ENCODE results near the gene GPATCH8. TPM values are rescaled to one million over a fixed set of nuclear protein-coding genes. Genes with fewer than 3 reads are reported as not detected.

The GPATCH8 gene
- total RNA-seq, 1 donor from 2014 or later: 12.6 TPM

- no peak for TF ChIP-seq CTCF (conservative IDR thresholded peaks at IDR 0.05; ENCODE audit: low read depth, low read length)
- no peak overlapping the region for H3K4me3 ChIP-seq (ENCODE audit: low read depth, low read length)
- no peak for DNase-seq (ENCODE audit: low read depth)
Measured at GRCh38 chr17:44451832-44452231, 51.4 kb downstream of the GPATCH8 start.

GRCh38 chr17:44451016-44451627 lies 52.1 kb downstream of the GPATCH8 start:
- no peak for TF ChIP-seq CTCF (conservative IDR thresholded peaks at IDR 0.05; ENCODE audit: low read depth, low read length)
- no peak for DNase-seq (ENCODE audit: low read depth)
- no peak overlapping the region for H3K4me3 ChIP-seq (ENCODE audit: low read depth, low read length)

- no peak overlapping the region for H3K4me3 ChIP-seq (ENCODE audit: low read depth, low read length)
- TF ChIP-seq CTCF (conservative IDR thresholded peaks at IDR 0.05; ENCODE audit: low read depth, low read length): no peak
- DNase-seq (ENCODE audit: low read depth): no peak
Measured at GRCh38 chr17:44448412-44448811, 54.8 kb downstream of the GPATCH8 start.

GRCh38 chr17:44444735-44445105 lies 58.5 kb downstream of the GPATCH8 start:
- peak; percentile 79 for DNase-seq (ENCODE audit: low read depth)
- no peak for TF ChIP-seq CTCF (conservative IDR thresholded peaks at IDR 0.05; ENCODE audit: low read depth, low read length)
- H3K4me3 ChIP-seq (ENCODE audit: low read depth, low read length): no peak overlapping the region

- TF ChIP-seq CTCF (conservative IDR thresholded peaks at IDR 0.05; ENCODE audit: low read depth, low read length): no peak
- no peak for DNase-seq (ENCODE audit: low read depth)
- no peak overlapping the region for H3K4me3 ChIP-seq (ENCODE audit: low read depth, low read length)
Measured at GRCh38 chr17:44442806-44443205, 60.4 kb downstream of the GPATCH8 start.

GRCh38 chr17:44439168-44439567 lies 64.0 kb downstream of the GPATCH8 start:
- no peak overlapping the region for H3K4me3 ChIP-seq (ENCODE audit: low read depth, low read length)
- TF ChIP-seq CTCF (conservative IDR thresholded peaks at IDR 0.05; ENCODE audit: low read depth, low read length): no peak
- DNase-seq (ENCODE audit: low read depth): no peak

GRCh38 chr17:44438636-44439035 lies 64.6 kb downstream of the GPATCH8 start:
- DNase-seq (ENCODE audit: low read depth): no peak
- no peak overlapping the region for H3K4me3 ChIP-seq (ENCODE audit: low read depth, low read length)
- no peak for TF ChIP-seq CTCF (conservative IDR thresholded peaks at IDR 0.05; ENCODE audit: low read depth, low read length)

Data from epithelial cell of proximal tubule (primary cell).